Fibroblast of the conjunctiva (primary cell): ENCODE results near the gene VEGFA.

Experiments used
- DNase-seq: peaks from one replicate; pipeline ENCODE4 v3.0.0-alpha.2; 2010; ENCODE audit warnings: low read depth

VEGFA gene

DNA sequence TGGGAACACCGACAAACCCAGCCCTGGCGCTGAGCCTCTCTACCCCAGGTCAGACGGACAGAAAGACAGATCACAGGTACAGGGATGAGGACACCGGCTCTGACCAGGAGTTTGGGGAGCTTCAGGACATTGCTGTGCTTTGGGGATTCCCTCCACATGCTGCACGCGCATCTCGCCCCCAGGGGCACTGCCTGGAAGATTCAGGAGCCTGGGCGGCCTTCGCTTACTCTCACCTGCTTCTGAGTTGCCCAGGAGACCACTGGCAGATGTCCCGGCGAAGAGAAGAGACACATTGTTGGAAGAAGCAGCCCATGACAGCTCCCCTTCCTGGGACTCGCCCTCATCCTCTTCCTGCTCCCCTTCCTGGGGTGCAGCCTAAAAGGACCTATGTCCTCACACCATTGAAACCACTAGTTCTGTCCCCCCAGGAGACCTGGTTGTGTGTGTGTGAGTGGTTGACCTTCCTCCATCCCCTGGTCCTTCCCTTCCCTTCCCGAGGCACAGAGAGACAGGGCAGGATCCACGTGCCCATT, 15.3 kb downstream of the VEGFA start:
- DNase-seq = no peak

DNA sequence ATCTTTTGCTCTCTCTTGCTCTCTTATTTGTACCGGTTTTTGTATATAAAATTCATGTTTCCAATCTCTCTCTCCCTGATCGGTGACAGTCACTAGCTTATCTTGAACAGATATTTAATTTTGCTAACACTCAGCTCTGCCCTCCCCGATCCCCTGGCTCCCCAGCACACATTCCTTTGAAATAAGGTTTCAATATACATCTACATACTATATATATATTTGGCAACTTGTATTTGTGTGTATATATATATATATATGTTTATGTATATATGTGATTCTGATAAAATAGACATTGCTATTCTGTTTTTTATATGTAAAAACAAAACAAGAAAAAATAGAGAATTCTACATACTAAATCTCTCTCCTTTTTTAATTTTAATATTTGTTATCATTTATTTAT, 15.9 kb downstream of the VEGFA start:
- DNase-seq = no peak

DNA sequence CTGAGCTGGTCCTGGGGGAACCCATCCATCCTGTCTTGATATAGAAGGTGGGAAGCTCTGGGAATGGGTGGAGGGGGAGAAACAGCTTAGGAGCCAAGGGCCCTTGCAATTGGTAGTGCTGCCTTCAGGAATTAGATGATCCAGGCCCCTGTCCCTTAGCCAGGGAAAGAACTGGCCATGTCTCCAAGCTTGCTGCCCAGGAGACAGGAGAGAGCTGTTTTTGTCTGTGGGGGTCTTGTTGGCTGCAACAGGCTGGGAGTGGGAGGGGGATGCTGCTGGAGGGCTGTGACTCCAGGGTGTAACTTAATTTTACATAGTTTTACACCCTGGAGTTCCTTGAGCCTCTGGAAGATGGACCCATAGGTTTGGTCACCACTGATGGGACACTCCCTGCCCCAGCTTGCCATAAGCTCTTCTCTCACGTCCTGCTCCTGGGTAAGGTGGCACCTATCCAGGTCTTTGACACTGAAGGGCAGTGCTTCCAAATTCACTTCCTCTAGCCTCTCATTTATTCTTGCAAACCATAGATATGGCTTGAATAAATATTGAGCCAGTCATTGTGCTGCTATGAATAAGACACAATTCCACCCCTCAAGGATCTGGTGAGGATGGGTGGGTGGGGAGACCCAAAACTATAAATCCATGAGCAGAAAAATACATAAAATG, 16.8 kb downstream of the VEGFA start:
- no peak for DNase-seq

DNA sequence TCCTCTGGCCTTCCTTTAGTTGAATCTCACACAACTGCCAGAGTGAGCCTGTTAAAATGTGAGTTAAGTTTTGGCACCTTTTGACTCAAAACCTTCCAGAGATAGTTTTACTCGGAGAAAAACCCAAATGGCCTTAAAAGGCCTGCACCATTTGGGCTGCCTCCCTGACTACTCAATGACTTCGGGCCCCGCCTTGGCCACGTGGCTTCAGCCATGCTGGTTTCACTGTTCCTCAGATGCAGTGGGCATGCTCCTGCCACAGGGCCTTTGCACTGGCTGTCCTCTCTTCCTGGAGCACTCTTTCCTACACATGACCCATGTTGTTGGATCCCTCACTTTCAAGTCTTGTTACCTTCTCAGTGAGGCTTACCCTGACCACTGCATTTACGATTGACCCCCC, 18.3 kb downstream of the VEGFA start:
- no peak for DNase-seq

DNA sequence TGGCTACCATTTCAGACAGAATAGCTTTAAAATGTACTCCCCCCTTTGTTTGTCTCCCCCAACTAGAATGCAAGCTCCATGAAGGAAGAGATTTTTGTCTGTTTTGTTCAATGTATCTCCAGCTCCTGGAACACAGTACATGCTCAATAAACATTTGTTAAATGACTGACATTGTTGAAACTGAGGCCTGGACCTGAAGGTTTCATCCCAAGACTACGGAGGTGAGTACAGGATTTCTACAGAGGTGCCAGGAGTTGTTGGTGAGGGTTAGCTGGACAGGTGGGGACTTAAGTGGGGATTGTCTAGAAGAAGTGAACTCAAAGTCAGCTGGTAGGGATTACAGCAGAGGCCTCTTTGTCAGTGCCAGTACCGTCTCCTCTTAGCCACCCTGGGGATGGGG, 19.4 kb downstream of the VEGFA start:
- DNase-seq = no peak

DNA sequence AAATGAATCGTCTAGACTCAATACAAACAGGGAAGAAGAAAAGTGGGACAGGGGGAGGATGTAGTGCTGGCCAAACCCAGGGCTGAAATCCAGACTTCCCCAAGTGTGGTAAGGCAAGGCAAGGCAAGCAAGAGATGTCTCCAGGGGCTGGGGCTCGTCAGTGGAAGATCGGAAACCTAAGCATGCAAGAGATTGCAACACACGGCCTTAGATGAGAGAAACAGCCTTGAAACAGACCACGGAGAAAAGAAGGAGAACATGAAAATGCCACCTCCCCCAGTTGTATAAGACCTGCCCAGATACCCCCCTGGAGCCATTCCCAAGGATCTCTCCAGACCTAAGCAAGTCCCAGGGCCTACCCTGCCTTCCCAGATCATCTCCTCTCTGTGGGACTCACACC, 20.0 kb downstream of the VEGFA start:
- DNase-seq = peak; percentile 82

DNA sequence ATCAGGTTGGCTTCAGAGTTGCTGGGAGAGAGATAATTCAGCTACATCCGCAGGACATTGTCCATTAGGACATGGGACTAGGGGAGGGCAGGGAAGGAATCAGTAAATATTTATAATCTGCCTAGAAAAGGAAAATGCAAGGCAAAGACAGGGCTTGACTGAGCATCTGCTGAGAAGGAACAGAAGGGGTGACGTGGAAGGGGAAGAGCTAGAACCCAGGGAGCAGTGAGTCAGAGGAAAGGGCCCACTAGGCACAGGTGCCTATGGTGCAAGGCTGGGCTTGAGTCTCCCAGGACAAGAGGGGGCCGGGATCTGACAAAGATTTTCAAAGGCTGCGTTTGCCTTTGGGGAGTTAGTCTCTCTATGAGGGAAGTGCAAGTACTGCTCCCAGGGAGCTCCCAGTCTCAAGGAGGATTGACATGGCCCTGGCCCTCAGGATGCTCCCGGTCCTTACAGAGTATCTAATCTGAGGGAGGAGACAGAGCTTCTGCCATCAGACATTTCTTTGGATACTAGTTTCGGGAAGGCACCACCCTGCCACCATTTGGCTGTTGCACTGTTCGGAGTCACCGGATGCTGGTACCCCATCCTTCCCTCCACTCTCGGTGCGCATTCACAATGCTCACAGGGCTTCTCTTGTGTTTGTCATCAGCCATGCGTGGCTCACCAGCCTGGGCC, 21.9 kb downstream of the VEGFA start:
- DNase-seq = no peak

DNA sequence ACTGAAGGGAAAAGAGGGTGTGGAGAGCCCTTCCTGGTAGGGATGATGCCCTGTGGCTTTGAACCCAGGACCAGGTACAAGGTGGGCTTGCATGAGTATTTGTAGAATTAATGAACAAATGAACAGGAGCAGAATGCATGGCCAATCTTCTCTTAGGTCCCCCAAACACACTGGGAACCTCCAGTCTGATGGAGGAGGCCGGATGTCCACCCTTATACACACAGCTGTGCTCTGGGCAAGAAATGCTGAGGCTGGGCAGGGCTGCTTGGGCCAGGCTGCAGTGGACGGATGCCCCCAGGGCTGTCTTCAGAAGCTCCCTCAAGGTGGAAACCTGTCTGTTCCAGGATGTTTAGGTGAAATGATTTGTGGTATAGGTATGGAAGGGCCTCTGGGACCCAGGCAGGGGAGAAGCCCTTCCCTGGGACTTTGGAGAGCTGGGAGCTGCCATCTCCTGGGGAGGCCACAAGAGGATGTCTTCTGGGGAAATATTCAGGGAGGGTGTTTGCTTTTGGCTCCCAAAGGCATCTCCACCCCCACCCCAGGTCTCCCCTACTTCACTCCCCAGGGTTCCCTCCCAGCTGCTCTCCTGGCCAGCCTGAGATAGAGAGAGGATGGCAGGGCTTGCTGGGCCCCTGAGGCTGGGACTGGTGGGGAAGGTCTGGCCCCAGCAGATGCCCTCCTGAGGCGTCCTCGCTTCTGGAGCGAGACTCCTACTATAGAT, 23.3 kb downstream of the VEGFA start:
- DNase-seq = no peak

DNA sequence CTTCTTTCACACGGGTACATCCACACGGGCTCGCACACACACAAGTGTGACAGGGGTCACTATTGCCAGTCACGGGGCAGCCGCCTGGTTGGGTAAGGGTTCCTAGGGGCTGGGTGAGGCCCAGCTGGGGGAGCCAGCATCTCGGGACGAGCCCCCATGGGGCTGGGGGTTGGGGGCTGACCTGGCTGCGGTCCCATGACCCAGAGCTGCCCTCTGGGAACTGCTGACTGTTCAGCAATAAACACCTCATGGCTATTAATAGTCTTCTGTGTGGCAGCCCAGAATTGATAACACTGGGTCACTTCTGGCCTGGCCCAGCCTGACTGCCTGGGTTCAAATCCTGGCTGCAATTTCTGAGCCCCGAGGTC, 23.8 kb downstream of the VEGFA start:
- DNase-seq = no peak

DNA sequence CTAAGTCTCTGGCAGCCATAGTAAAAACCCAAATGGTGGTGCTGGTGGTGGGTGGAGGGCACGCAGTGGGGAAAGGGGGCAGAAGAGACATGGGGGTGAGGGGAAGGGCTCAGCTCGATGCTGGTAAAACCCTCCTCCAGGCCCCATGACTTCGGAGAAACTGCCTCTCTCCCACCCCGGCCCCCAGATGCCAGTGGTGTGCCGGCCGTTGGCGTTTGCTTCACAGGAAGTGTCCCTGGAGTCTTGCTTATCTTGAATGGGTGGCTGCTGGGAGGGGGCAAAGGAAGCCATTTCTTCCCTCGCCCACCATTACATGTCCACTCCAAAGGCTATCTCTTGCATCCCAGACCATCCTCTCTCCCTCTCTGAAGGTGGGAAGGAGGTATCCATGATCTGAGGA, 25.4 kb downstream of the VEGFA start:
- DNase-seq = no peak

DNA sequence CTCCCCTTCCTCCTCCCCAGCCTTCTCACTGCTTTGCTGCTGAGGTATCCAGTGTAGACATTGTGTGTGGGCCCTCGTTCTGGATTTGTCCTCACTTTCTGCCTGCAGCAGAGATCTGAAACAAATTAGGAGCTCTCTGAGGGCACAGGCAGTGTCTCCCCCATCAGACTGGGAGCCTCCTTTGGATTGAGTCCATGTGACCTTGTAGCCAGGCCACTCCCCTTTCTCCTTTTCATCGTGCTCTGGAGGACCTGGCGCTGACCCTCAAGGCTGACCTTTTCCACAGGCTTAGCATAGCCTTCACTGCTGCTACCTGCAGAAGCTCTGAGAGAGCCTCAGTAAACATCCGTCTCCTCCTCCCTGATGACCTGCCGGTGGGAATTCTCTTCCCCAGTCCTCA, 26.2 kb downstream of the VEGFA start:
- DNase-seq = no peak

DNA sequence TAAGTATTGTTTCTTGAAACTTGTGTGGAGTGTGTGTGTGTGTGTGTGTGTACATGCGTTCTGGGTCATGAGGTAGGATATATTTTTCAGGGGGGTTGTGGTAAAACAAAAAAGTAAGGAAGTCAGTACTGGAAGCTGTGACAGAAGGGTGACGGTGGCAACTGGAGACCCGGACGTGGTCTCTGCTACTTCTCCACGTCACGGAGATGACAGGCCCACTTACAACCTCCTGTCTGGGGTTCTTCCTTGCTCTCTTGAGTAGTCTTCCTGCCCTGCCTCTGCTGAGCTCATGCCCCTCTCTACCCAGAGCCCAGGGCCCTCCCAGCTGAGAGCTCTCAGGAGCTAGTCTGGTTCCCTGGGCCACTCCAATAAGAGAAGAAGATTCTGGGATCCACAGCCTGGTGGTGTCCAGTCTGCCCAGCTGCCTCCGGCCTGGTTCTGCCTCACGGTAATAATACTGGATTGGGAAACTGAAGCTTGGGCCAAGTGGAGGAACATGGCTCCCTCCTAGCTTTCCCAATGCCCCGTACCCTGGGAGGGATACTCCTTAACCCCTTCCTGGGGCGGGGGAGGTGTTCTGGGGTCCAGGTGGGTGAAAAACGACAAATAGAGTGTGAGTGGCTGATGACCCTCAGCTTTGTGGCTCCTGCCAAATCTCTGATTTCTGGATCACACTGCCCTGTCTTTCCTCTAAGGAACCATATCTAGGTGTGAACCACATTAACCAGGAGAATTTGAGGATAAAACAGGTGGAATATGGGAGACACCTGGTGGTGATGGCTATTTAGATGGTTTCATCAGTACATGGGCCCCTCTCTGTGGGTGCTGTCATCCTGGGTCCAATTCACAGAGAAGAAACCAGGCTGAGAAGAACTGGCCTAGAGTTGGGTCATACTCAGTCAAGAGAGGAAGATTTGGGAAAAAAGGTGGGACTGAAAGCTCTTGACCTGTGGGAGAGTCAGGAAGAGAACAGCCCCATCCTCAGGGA, 27.2 kb downstream of the VEGFA start:
- DNase-seq = no peak

DNA sequence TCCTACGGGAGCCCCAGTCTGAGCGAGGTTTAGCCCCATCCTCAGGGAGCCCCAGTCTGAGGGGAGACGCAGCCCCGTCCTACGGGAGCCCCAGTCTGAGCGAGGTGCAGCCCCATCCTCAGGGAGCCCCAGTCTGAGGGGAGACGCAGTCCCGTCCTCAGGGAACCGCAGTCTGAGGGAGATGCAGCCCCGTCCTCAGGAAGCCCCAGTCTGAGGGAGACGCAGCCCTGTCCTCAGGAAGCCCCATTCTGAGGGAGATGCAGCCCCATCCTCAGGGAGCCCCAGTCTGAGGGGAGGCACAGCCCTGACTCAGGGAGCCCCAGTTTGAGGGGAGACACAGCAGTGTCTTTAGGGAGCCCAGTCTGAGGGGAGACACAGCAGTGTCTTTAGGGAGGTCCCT, 27.9 kb downstream of the VEGFA start:
- DNase-seq = no peak

DNA sequence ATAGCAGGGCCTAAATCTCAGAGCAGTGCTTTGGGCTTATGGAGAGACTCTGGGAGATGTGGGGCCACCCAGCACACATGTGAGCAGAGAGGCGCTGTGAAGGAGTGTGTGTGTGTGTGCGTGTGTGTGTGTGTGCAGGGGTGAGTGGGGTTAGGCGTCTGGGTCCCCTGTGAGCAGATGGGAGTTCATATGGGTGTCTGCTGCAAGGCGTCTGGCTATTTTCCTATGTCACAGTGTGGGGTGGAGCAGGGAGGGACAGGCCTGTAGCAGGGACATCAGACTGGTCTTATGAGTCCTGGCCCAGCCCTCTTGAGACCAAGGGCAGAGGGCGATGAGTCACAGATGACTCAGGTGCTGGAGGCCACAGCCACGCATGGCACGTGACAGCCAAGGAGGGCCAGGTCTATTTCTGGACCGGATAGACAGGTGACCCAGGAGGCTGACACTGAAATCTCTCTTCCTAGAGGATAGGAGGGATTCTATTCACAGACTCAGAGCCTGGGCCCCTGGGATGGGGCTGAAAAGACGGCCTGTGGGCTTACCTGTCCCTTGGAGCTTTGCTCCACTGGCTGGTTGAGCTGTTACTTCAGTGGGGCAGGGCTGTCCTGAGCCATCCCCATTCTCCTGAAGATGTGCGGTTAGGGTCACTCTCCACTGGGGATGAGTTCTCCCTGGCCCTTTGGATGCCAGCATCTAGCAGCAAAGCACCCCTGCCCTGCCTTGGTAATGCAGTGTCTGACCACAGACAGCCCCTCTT, 28.9 kb downstream of the VEGFA start:
- no peak for DNase-seq

DNA sequence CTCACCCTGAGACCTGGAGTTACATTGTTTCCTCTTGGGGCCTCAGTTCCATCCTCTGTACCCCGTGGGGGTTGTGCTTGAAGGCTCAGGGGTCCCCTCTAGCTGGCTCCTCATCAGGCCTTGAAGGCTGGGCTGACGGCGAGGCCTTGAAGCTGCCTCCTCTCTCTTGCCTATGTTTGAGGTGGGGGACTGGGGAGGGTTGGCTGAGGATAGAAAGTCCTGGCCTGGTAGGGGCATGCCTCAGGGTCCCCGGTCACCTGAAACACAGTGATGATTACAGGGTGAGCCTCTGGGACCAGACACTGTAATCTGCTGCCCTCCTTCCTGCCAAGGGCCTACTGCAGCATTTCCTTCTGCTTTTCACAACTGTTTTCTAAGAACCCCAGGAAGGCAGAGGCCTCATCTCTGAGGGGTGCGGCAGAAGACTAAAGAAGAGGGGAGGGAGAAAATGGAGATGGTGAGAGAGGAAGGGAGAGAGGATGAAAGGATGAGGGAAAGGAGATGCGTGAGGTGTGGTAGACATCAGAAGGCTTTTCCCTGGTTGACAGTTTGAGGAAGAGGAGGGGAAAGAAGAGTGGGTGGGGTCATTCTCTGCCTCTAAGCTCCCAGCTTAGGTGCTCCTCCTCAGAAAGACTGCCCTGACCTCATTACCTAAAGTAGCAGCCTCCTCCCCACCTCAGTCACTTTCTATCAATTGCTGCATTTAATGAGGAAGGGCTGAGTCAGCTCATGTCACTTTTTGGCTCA, 29.7 kb downstream of the VEGFA start:
- no peak for DNase-seq

DNA sequence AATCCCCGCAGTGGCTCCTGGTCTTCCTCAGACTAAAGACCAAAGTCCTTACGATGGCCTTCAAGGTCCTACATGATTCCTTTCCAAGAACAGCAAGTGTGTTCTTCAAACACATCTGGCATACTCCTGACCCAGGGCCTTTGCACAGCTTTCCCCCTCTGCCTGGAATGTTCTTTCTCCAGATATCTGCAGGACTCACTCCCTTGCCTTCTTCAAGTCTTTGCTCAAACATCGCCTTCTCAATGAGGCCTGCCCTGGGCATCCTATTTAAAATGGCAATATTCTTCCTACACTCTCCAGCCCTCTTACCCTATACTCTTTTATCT, 30.2 kb downstream of the VEGFA start:
- no peak for DNase-seq

DNA sequence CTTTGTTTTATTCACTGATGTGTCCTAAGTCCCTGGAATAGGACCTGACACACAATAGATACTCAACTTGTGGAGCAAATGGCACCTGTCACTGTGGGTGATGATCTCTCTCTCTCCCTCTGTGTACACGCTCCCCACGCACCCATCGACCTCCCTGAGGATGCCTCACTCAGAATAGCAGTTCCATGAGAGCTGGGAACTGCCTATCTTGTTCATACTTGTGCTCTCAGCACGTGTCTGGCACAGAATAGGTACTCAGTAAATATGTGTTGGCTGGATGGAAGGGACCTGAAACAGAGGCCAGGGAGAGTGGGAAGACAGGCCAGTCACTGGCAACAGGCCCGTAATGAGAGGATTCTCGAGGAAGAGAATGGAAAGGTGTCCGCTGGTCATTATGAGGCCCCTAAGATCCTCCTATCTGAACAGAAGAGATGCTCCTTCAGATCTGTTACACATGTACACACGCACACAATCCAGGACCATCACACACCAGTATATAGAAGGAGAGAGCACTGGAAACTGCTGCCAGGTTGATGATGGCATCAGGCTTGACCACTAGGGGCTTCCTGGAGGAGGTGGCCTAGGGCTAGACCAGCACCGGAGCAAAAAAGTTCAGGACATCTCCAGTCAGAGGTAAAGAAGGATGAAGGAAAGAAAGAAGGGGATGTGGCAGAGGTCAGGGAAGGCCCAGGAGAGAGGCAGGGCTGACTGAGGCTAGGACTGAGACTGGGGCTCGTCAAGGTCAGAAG, 30.9 kb downstream of the VEGFA start:
- no peak for DNase-seq

DNA sequence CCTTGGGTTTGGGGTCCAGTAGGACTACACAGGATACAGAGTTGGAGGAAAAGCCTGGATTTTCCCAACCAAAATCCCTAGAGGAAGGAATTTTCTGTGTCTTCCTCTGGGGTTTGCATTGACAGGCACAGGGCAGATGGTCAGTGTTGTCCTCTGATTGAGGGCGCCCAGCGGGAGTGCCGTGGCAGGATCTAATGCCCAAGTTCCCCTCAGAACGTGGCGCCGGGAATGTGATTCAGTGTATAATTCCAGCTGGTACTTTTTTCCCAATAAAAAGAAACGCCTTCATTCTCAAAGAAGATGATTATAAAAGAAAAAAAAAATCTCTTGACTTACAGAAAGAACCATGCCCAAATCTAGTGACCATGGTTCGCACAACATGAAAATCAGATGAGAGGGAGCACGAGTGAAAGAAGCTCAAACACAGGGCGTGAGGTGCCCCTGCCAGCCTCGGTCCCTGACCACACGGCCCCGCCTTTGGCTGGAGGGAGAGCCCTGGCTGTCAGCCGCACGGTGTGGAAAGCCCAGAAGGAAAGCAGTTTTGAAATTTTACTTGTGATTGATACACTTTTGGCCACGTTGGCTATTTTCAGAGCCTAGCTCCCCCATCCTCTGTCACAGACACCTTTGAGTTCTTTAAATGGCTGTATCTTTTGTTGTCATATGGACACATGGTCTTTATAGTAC, 31.6 kb downstream of the VEGFA start:
- no peak for DNase-seq

DNA sequence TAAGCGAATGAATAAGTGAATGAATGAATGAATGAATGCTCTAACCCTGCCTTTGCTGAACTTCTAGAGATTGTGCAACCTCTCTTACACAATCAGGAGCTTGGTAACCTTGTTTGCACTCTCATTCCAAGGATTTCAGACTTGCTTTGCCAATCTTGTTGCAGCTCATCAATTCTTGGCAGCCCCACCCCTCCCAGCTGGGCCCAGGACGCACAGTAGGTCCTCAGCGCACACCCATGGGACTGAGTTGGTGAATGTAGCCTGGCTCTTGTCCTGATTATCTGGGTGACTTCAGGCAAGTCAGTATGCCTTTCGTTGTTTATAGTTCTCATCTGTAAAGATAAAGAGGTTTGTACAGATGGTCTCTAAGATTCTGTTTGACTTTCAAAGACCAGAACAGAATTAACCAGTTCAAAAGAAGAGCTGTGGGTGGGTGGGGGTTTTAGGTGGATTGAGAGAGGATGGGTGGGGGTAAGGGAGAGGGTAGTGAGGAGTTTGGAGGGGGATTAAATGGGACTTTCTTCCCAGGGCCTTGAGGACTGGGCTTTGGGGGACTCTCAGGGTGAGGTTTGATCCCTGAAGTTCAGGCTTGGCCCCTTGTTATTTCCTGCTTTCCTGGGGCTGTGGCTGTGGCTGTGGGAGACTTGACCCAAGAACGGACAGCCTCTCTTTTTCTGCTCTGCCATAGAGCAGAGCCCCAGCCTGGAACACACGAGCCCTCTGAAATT, 33.2 kb downstream of the VEGFA start:
- DNase-seq = no peak
